GM23338 (cell line): ENCODE measurements around the gene ZNF516. TPM values are rescaled to one million over a fixed set of nuclear protein-coding genes. Genes with fewer than 3 reads are reported as not detected.

Experiments used
- ATAC-seq: fragments of 200-7000 bp; cut with Tn5 transposase; 3 replicates; pipeline ENCODE4 v1.9.1; 2020
- DNase-seq: peaks from one replicate; pipeline ENCODE4 v3.0.0-alpha.2; 2015; ENCODE audit warnings: low spot score
- H2AFZ ChIP-seq: fragments of 200-600 bp; sonication (generic); 2 replicates; pipeline ENCODE4 v1.8.0; 2016; ENCODE audit warnings: antibody characterized with exemption, mild to moderate bottlenecking, moderate library complexity
- H3F3A ChIP-seq: fragments of 200-600 bp; sonication (generic); replicated peaks from 2 replicates; pipeline ENCODE4 v1.8.0; 2017; ENCODE audit warnings: antibody characterized with exemption, mixed run types, low read depth
- H3K27ac ChIP-seq: fragments of 200-600 bp; sonication (generic); 2 replicates; pipeline ENCODE4 v1.6.1; 2016; ENCODE audit warnings: low read depth
- H3K27me3 ChIP-seq: fragments of 200-600 bp; sonication (generic); 2 replicates; pipeline ENCODE4 v1.8.0; 2016; ENCODE audit warnings: mild to moderate bottlenecking, mixed run types, moderate library complexity; ENCODE audit not compliant: insufficient read depth
- H3K36me3 ChIP-seq: fragments of 200-600 bp; sonication (generic); 2 replicates; pipeline ENCODE4 v1.8.0; 2016; ENCODE audit warnings: mild to moderate bottlenecking; ENCODE audit not compliant: insufficient read depth
- H3K4me1 ChIP-seq: fragments of 200-600 bp; sonication (generic); 2 replicates; pipeline ENCODE4 v1.8.0; 2016; ENCODE audit warnings: mild to moderate bottlenecking, moderate library complexity; ENCODE audit not compliant: insufficient read depth
- H3K4me2 ChIP-seq: fragments of 200-600 bp; sonication (generic); 2 replicates; pipeline ENCODE4 v1.7.1; 2017; ENCODE audit warnings: mixed run types
- H3K4me3 ChIP-seq: fragments of 200-600 bp; sonication (generic); 2 replicates; pipeline ENCODE4 v1.6.1; 2016; ENCODE audit warnings: mixed run types
- H3K79me2 ChIP-seq: fragments of 200-600 bp; sonication (generic); replicated peaks from 2 replicates; pipeline ENCODE4 v1.8.0; 2017; ENCODE audit warnings: mild to moderate bottlenecking; ENCODE audit not compliant: insufficient read depth
- H3K9me2 ChIP-seq: fragments of 200-600 bp; sonication (generic); 2 replicates; pipeline ENCODE4 v1.8.0; 2017; ENCODE audit not compliant: insufficient read depth
- H4K20me1 ChIP-seq: fragments of 200-600 bp; sonication (generic); replicated peaks from 2 replicates; pipeline ENCODE4 v1.8.0; 2017; ENCODE audit warnings: mild to moderate bottlenecking; ENCODE audit not compliant: insufficient read depth
- H3K27ac Mint-ChIP-seq: 2 replicates; pipeline ENCODE4 v1.8.0; 2020; ENCODE audit warnings: inconsistent platforms, mild to moderate bottlenecking, moderate library complexity, mixed read lengths
- H3K27me3 Mint-ChIP-seq: 3 replicates; pipeline ENCODE4 v1.8.0; 2022; ENCODE audit warnings: low read depth, mild to moderate bottlenecking, moderate library complexity, mixed read lengths, inconsistent platforms; ENCODE audit not compliant: insufficient read depth, poor library complexity
- H3K36me3 Mint-ChIP-seq: 3 replicates; pipeline ENCODE4 v1.8.0; 2021; ENCODE audit warnings: low read depth, mild to moderate bottlenecking, inconsistent platforms, moderate library complexity, mixed read lengths
- H3K4me1 Mint-ChIP-seq: 3 replicates; pipeline ENCODE4 v1.8.0; 2020; ENCODE audit warnings: mild to moderate bottlenecking, inconsistent platforms, mixed read lengths
- H3K4me3 Mint-ChIP-seq: 3 replicates; pipeline ENCODE4 v1.8.0; 2021; ENCODE audit warnings: moderate library complexity, mild to moderate bottlenecking, inconsistent platforms, mixed read lengths
- H3K9me3 Mint-ChIP-seq: 3 replicates; pipeline ENCODE4 v1.8.0; 2020; ENCODE audit warnings: moderate library complexity, mild to moderate bottlenecking, inconsistent platforms, mixed read lengths
- CREB1 ChIP-seq: fragments of 250-450 bp; sonication (Bioruptor Pico); IDR thresholded peaks from 2 replicates; pipeline ENCODE4 v1.5.0; 2020; ENCODE audit warnings: low read depth, mild to moderate bottlenecking, moderate library complexity
- EZH2phosphoT487 ChIP-seq: fragments of 200-600 bp; sonication (generic); IDR thresholded peaks from one replicate; pipeline ENCODE4 v1.8.1; 2018; ENCODE audit warnings: antibody characterized with exemption; ENCODE audit not compliant: unreplicated experiment
- JUNB ChIP-seq: IDR thresholded peaks from one replicate; pipeline ENCODE4 v1.6.1; 2016; ENCODE audit warnings: antibody characterized with exemption; ENCODE audit not compliant: unreplicated experiment
- NANOG ChIP-seq: IDR thresholded peaks from 2 replicates; pipeline ENCODE4 v1.6.1; 2016; ENCODE audit warnings: antibody characterized with exemption, borderline replicate concordance
- STAT1 ChIP-seq: IDR thresholded peaks from one replicate; pipeline ENCODE4 v1.6.1; 2016; ENCODE audit warnings: antibody characterized with exemption; ENCODE audit not compliant: unreplicated experiment
- ZNF114 ChIP-seq: fragments of 250-450 bp; sonication (Bioruptor Pico); IDR thresholded peaks from 2 replicates; pipeline ENCODE4 v1.5.0; 2020; ENCODE audit warnings: mild to moderate bottlenecking, moderate library complexity
- ZNF331 ChIP-seq: fragments of 250-450 bp; sonication (Bioruptor Pico); IDR thresholded peaks from 2 replicates; pipeline ENCODE4 v1.5.0; 2020; ENCODE audit warnings: low read depth, mild to moderate bottlenecking, moderate library complexity
- polyA plus RNA-seq: library from polyadenylated mRNA; unstranded; fragments of >200 nt; fragmentation: Nextera tagmentation; extraction: Ambion mirVana; gene quantifications from 2 replicates; pipeline ENCODE4 v1.2.1, GENCODE V29; 2016
- total RNA-seq: library from RNA; depleted of rRNA; stranded (reverse); fragments of >200 nt; shearing (Covaris generic); gene quantifications from 2 replicates; pipeline ENCODE4 v1.2.3, GENCODE V29; 2014
- TF ChIP-seq, protein P1 (sequence below), 2 experiments: fragments of 200-600 bp in 1 of 2; sonication (generic) in 1 of 2; conservative IDR thresholded peaks; 2 replicates each; pipeline versions ENCODE4 v1.5.1 to v1.6.1; 2016 to 2017; ENCODE audit warnings: antibody characterized with exemption in 2 of 2, low read depth in 2 of 2, mild to moderate bottlenecking in 2 of 2, moderate library complexity in 1 of 2
- TF ChIP-seq, protein P2 (sequence below): fragments of 250-450 bp; sonication (Bioruptor Pico); IDR thresholded peaks from 2 replicates; pipeline ENCODE4 v1.5.0; 2020; ENCODE audit warnings: mild to moderate bottlenecking, moderate library complexity

Gene ZNF516
- total and polyA plus RNA-seq, 2 experiments from 2014 or later: 11.9 to 24.2 TPM

DNA sequence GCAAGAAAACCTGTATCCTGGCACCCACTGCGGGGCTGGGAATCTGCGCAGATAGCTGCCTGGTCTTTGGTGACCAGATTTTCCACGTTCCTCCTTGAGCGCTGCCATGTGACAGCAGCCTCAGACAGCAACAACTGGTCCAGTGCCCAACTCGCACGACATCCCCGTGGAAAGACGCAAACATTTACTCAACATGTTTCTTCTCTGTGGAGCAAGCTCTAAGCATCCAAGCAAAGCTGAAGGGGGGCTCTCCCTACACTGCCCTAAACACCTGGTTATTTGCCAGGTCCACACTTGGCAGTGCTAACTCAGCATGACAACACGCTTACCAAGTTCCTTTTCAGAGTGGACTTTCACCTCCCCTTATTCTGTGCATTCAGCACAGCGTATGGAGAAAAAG lies 11.3 kb downstream of the ZNF516 start:
- Histone ChIP-seq H3K79me2 (peaks cover 68% of the 10 kb centered on the region), H3K4me2 (no peak overlapping the region), H3K4me3 (no peak overlapping the region), H4K20me1 (peaks cover 9% of the 10 kb centered on the region; the same call in 1 of the 2 replicates), H3K27me3 (peaks cover 9% of the 10 kb centered on the region), H3K36me3 (no peaks in the 10 kb centered on the region), H3F3A (no peaks in the 10 kb centered on the region), H3K4me1 (peaks cover 39% of the 10 kb centered on the region), H2AFZ (no peak overlapping the region), H3K27ac (no peak overlapping the region), H3K9me2 (no peaks in the 10 kb centered on the region)
- Mint-ChIP-seq H3K4me3 (no peak overlapping the region), H3K36me3 (no peaks in the 10 kb centered on the region), H3K4me1 (peaks cover 69% of the 10 kb centered on the region), H3K9me3 (no peaks in the 10 kb centered on the region), H3K27me3 (peaks cover 15% of the 10 kb centered on the region), H3K27ac (no peak overlapping the region)
- DNase-seq (no peak), ATAC-seq (no peak)
- TF ChIP-seq, protein P1, sequence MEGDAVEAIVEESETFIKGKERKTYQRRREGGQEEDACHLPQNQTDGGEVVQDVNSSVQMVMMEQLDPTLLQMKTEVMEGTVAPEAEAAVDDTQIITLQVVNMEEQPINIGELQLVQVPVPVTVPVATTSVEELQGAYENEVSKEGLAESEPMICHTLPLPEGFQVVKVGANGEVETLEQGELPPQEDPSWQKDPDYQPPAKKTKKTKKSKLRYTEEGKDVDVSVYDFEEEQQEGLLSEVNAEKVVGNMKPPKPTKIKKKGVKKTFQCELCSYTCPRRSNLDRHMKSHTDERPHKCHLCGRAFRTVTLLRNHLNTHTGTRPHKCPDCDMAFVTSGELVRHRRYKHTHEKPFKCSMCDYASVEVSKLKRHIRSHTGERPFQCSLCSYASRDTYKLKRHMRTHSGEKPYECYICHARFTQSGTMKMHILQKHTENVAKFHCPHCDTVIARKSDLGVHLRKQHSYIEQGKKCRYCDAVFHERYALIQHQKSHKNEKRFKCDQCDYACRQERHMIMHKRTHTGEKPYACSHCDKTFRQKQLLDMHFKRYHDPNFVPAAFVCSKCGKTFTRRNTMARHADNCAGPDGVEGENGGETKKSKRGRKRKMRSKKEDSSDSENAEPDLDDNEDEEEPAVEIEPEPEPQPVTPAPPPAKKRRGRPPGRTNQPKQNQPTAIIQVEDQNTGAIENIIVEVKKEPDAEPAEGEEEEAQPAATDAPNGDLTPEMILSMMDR (conservative IDR thresholded peaks at IDR 0.05; ENCODE audit: low read depth in 2 of 2): no peak
- TF ChIP-seq, protein P2, sequence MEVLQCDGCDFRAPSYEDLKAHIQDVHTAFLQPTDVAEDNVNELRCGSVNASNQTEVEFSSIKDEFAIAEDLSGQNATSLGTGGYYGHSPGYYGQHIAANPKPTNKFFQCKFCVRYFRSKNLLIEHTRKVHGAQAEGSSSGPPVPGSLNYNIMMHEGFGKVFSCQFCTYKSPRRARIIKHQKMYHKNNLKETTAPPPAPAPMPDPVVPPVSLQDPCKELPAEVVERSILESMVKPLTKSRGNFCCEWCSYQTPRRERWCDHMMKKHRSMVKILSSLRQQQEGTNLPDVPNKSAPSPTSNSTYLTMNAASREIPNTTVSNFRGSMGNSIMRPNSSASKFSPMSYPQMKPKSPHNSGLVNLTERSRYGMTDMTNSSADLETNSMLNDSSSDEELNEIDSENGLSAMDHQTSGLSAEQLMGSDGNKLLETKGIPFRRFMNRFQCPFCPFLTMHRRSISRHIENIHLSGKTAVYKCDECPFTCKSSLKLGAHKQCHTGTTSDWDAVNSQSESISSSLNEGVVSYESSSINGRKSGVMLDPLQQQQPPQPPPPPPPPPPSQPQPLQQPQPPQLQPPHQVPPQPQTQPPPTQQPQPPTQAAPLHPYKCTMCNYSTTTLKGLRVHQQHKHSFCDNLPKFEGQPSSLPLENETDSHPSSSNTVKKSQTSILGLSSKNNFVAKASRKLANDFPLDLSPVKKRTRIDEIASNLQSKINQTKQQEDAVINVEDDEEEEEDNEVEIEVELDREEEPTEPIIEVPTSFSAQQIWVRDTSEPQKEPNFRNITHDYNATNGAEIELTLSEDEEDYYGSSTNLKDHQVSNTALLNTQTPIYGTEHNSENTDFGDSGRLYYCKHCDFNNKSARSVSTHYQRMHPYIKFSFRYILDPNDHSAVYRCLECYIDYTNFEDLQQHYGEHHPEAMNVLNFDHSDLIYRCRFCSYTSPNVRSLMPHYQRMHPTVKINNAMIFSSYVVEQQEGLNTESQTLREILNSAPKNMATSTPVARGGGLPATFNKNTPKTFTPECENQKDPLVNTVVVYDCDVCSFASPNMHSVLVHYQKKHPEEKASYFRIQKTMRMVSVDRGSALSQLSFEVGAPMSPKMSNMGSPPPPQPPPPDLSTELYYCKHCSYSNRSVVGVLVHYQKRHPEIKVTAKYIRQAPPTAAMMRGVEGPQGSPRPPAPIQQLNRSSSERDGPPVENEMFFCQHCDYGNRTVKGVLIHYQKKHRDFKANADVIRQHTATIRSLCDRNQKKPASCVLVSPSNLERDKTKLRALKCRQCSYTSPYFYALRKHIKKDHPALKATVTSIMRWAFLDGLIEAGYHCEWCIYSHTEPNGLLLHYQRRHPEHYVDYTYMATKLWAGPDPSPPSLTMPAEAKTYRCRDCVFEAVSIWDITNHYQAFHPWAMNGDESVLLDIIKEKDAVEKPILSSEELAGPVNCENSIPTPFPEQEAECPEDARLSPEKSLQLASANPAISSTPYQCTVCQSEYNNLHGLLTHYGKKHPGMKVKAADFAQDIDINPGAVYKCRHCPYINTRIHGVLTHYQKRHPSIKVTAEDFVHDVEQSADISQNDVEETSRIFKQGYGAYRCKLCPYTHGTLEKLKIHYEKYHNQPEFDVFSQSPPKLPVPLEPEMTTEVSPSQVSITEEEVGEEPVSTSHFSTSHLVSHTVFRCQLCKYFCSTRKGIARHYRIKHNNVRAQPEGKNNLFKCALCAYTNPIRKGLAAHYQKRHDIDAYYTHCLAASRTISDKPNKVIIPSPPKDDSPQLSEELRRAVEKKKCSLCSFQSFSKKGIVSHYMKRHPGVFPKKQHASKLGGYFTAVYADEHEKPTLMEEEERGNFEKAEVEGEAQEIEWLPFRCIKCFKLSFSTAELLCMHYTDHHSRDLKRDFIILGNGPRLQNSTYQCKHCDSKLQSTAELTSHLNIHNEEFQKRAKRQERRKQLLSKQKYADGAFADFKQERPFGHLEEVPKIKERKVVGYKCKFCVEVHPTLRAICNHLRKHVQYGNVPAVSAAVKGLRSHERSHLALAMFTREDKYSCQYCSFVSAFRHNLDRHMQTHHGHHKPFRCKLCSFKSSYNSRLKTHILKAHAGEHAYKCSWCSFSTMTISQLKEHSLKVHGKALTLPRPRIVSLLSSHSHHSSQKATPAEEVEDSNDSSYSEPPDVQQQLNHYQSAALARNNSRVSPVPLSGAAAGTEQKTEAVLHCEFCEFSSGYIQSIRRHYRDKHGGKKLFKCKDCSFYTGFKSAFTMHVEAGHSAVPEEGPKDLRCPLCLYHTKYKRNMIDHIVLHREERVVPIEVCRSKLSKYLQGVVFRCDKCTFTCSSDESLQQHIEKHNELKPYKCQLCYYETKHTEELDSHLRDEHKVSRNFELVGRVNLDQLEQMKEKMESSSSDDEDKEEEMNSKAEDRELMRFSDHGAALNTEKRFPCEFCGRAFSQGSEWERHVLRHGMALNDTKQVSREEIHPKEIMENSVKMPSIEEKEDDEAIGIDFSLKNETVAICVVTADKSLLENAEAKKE (CRISPR knock-in tag): no peak
- TF ChIP-seq JUNB (no peak), ZNF114 (no peak), STAT1 (no peak), NANOG (no peak), EZH2phosphoT487 (no peak), CREB1 (CRISPR knock-in tag) (no peak), ZNF331 (CRISPR knock-in tag) (no peak)
